ENCODE results near the gene KIF12.

KIF12 gene

DNA sequence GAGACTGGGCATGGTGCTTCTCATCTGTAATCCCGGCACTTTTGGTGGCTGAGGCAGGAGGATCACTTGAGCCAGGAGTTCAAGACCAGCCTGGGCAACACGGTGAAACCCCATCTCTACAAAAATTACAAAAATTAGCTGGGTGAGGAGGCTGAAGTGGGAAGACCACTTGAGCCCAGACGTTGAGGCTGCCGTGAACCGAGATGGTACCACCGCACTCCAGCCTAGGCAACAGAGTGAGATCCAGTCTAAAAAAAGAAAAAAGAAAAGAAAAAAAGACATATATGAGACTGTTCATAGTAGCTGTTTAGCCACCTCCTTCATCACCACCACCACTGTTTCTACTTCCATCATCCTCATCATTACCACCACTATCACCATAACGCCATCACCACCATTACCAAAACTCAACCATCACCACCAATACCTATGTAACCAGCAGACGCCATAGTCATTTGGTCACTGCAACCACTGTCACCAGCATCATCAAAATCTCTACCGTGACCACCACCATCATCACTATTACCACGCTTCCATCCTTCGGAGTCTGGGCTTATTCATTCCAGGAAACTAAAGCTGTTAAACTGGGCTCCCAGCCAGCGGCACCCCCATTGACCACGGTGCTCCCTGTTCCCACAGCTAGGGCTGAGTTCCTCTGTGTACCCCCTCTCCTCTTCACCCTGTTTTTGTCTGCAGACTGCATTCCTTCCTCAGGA is 8.4 kb upstream of the KIF12 start:
- TF ChIP-seq, protein P1, sequence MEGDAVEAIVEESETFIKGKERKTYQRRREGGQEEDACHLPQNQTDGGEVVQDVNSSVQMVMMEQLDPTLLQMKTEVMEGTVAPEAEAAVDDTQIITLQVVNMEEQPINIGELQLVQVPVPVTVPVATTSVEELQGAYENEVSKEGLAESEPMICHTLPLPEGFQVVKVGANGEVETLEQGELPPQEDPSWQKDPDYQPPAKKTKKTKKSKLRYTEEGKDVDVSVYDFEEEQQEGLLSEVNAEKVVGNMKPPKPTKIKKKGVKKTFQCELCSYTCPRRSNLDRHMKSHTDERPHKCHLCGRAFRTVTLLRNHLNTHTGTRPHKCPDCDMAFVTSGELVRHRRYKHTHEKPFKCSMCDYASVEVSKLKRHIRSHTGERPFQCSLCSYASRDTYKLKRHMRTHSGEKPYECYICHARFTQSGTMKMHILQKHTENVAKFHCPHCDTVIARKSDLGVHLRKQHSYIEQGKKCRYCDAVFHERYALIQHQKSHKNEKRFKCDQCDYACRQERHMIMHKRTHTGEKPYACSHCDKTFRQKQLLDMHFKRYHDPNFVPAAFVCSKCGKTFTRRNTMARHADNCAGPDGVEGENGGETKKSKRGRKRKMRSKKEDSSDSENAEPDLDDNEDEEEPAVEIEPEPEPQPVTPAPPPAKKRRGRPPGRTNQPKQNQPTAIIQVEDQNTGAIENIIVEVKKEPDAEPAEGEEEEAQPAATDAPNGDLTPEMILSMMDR (IDR thresholded peaks at IDR 0.05; ENCODE audit: poor library complexity, severe bottlenecking): no peak
- peak; percentile 9; the same call in 2 of the 3 replicates for ATAC-seq (ENCODE audit: low read depth)

DNA sequence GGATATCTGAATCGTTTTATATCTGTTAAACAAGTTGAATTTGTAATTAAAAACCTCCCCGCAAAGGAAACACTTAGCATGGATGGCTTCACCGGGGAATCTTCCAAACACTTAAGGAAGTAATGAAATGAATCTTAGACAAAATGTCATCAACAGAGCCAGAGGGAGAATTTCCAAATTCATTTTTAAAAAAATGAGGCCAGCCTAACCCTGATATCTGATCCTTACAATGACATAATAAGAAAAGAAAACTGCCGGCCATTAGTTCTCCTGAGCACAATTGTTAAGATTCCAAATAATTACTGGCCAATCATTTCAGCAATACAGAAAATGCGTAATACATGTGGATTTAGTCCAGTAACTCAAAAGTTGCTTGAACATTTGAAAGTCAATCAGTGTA is 6.1 kb upstream of the KIF12 start:
- TF ChIP-seq, protein P1 (IDR thresholded peaks at IDR 0.05; ENCODE audit: poor library complexity, severe bottlenecking): no peak
- DNase-seq (ENCODE audit: low spot score) (no peak), ATAC-seq (ENCODE audit: low read depth) (no peak)
- Histone ChIP-seq H3K4me3 (ENCODE audit: severe bottlenecking) (no peak overlapping the region), H3K36me3 (ENCODE audit: low read depth) (no peaks in the 10 kb centered on the region), H3K4me1 (ENCODE audit: insufficient read depth, poor library complexity, severe bottlenecking) (peaks cover 4% of the 10 kb centered on the region), H3K27ac (ENCODE audit: poor library complexity, severe bottlenecking) (no peak overlapping the region), H3K27me3 (ENCODE audit: insufficient read depth, poor library complexity, severe bottlenecking) (no peaks in the 10 kb centered on the region), H3K9me3 (ENCODE audit: severe bottlenecking) (no peaks in the 10 kb centered on the region)

More for the DNA sequence above, 8.4 kb upstream of the KIF12 start:
- H3K27ac ChIP-seq (ENCODE audit: poor library complexity, severe bottlenecking): no peak overlapping the region
- no peaks in the 10 kb centered on the region for H3K36me3 ChIP-seq (ENCODE audit: low read depth)
- no peaks in the 10 kb centered on the region for H3K9me3 ChIP-seq (ENCODE audit: severe bottlenecking)
- DNase-seq (ENCODE audit: low spot score): no peak
- no peak overlapping the region for H3K4me3 ChIP-seq (ENCODE audit: severe bottlenecking)
- peaks cover 10% of the 10 kb centered on the region for H3K4me1 ChIP-seq (ENCODE audit: insufficient read depth, poor library complexity, severe bottlenecking)
- no peaks in the 10 kb centered on the region for H3K27me3 ChIP-seq (ENCODE audit: insufficient read depth, poor library complexity, severe bottlenecking)

DNA sequence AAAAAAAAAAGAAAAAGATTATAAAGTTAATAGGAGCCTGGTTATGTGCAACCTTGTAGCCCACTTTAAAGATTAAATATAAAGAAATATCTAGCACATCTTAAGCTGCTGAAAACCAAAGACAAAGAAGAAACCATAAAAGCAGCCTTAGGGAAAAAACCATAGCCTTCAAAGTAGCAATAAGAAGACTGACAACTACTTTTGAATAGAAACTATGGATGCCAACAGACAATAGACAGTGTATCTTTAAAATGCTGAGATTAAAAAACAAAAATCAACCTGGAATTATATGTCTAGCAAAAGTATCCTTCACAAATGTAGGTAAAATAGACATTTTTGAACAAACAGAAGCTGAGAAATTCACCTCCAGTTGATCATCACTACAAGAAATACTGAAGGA is 3.4 kb upstream of the KIF12 start:
- H3K4me1 ChIP-seq (ENCODE audit: insufficient read depth, poor library complexity, severe bottlenecking): no peaks in the 10 kb centered on the region
- no peak overlapping the region for H3K4me3 ChIP-seq (ENCODE audit: severe bottlenecking)
- H3K9me3 ChIP-seq (ENCODE audit: severe bottlenecking): no peaks in the 10 kb centered on the region
- H3K27ac ChIP-seq (ENCODE audit: poor library complexity, severe bottlenecking): no peak overlapping the region
- ATAC-seq (ENCODE audit: low read depth) (no peak), DNase-seq (ENCODE audit: low spot score) (no peak)
- H3K36me3 ChIP-seq (ENCODE audit: low read depth): no peaks in the 10 kb centered on the region
- TF ChIP-seq, protein P1 (IDR thresholded peaks at IDR 0.05; ENCODE audit: poor library complexity, severe bottlenecking): no peak
- H3K27me3 ChIP-seq (ENCODE audit: insufficient read depth, poor library complexity, severe bottlenecking): no peaks in the 10 kb centered on the region

DNA sequence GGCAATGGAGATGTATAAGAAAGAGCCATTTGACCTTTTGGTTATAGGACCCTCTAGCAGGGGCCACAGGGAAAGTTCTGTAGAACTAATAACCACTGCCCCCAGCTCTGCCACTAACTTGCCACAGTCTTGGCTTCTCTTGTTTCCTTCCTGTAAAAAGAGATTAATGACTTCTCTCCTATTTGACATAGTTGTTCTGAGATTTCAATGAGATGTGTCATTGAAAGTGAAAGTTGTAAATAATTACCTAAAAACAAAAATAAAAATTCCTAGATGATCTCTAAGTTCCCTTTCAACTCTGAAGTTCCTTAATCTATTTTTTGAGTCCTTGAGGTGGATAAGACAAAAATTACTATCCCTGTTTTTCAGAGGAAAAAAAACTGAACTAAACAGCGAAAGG is 1.4 kb upstream of the KIF12 start:
- DNase-seq (ENCODE audit: low spot score): no peak
- TF ChIP-seq, protein P1 (IDR thresholded peaks at IDR 0.05; ENCODE audit: poor library complexity, severe bottlenecking): no peak
- H3K4me1 ChIP-seq (ENCODE audit: insufficient read depth, poor library complexity, severe bottlenecking): no peaks in the 10 kb centered on the region
- H3K36me3 ChIP-seq (ENCODE audit: low read depth): no peaks in the 10 kb centered on the region
- no peak overlapping the region for H3K4me3 ChIP-seq (ENCODE audit: severe bottlenecking)
- H3K27ac ChIP-seq (ENCODE audit: poor library complexity, severe bottlenecking): no peak overlapping the region
- H3K9me3 ChIP-seq (ENCODE audit: severe bottlenecking): no peaks in the 10 kb centered on the region
- no peak for ATAC-seq (ENCODE audit: low read depth)
- H3K27me3 ChIP-seq (ENCODE audit: insufficient read depth, poor library complexity, severe bottlenecking): no peaks in the 10 kb centered on the region

DNA sequence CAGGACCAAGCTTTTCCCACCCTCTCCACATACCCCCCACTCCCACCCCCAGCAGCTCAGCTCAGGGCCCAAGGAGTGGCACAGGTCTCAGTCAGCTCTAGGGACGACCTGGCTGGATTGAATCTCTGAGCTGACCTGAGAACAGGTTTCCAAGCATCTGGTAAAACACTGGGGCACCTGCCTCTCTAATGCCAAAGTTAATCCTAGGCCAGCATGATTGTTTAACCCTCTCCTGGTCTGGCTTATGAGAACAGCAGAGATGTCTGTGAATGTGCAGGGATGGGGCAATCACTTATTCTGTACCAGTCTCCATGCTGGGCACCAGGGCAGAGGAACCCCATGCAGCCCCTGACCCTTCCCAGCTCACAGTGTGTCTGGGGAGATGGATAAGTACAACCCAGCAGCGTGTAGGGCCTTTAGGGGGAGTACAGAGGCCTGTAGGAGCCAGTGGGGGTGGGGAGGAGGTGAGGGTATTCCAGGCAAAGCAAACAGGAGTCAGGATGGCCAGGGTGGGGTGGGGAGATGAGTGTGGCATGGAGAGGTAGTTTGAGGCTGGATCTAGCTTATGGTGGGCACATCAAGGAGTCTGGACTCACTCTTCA is 678 bp upstream of the KIF12 start:
- DNase-seq (ENCODE audit: low spot score): no peak

More for the DNA sequence above, 678 bp upstream of the KIF12 start:
- TF ChIP-seq, protein P1 (IDR thresholded peaks at IDR 0.05; ENCODE audit: poor library complexity, severe bottlenecking): no peak
- no peaks in the 10 kb centered on the region for H3K27me3 ChIP-seq (ENCODE audit: insufficient read depth, poor library complexity, severe bottlenecking)
- H3K9me3 ChIP-seq (ENCODE audit: severe bottlenecking): no peaks in the 10 kb centered on the region
- ATAC-seq (ENCODE audit: low read depth): no peak
- H3K36me3 ChIP-seq (ENCODE audit: low read depth): no peaks in the 10 kb centered on the region
- H3K27ac ChIP-seq (ENCODE audit: poor library complexity, severe bottlenecking): no peak overlapping the region
- H3K4me3 ChIP-seq (ENCODE audit: severe bottlenecking): no peak overlapping the region
- H3K4me1 ChIP-seq (ENCODE audit: insufficient read depth, poor library complexity, severe bottlenecking): no peaks in the 10 kb centered on the region

All from RWPE2 (cell line).